ENCODE measurements around the gene AEBP1.

AEBP1 gene

GRCh38 chr7:44067064-44067951, 36.8 kb upstream of the AEBP1 start:
- Histone ChIP-seq H3K36me3 (ENCODE audit: control insufficient read depth, insufficient read depth, low read length) (peaks cover 6% of the 10 kb centered on the region), H3K27me3 (replicated peaks; ENCODE audit: control insufficient read depth, insufficient read depth, low read length, poor library complexity, severe bottlenecking) (no peaks in the 10 kb centered on the region), H3K27ac (ENCODE audit: insufficient read depth, low read length, poor library complexity, severe bottlenecking) (no peak overlapping the region), H3K4me3 (ENCODE audit: insufficient read depth, low read depth, low read length, poor library complexity, severe bottlenecking) (no peak overlapping the region), H3K4me1 (ENCODE audit: control insufficient read depth, insufficient read depth, low read length, poor library complexity, severe bottlenecking) (peaks cover 13% of the 10 kb centered on the region), H3K9me3 (ENCODE audit: control insufficient read depth, low read length) (no peaks in the 10 kb centered on the region)
- no peak for DNase-seq

- H3K4me3 ChIP-seq (ENCODE audit: insufficient read depth, low read depth, low read length, poor library complexity, severe bottlenecking), result no peak overlapping the region
- peaks cover 6% of the 10 kb centered on the region for H3K36me3 ChIP-seq (ENCODE audit: control insufficient read depth, insufficient read depth, low read length)
- DNase-seq, result no peak
- H3K9me3 ChIP-seq (ENCODE audit: control insufficient read depth, low read length), result no peaks in the 10 kb centered on the region
- peaks cover 13% of the 10 kb centered on the region for H3K4me1 ChIP-seq (ENCODE audit: control insufficient read depth, insufficient read depth, low read length, poor library complexity, severe bottlenecking)
- no peaks in the 10 kb centered on the region for H3K27me3 ChIP-seq (replicated peaks; ENCODE audit: control insufficient read depth, insufficient read depth, low read length, poor library complexity, severe bottlenecking)
- no peak overlapping the region for H3K27ac ChIP-seq (ENCODE audit: insufficient read depth, low read length, poor library complexity, severe bottlenecking)
Observed at GRCh38 chr7:44068054-44068453, 36.1 kb upstream of the AEBP1 start.

GRCh38 chr7:44071726-44072363, 32.3 kb upstream of the AEBP1 start:
- DNase-seq, result no peak
- Histone ChIP-seq H3K4me3 (ENCODE audit: insufficient read depth, low read depth, low read length, poor library complexity, severe bottlenecking) (no peak overlapping the region), H3K9me3 (ENCODE audit: control insufficient read depth, low read length) (no peaks in the 10 kb centered on the region), H3K27ac (ENCODE audit: insufficient read depth, low read length, poor library complexity, severe bottlenecking) (no peak overlapping the region), H3K4me1 (ENCODE audit: control insufficient read depth, insufficient read depth, low read length, poor library complexity, severe bottlenecking) (no peaks in the 10 kb centered on the region), H3K36me3 (ENCODE audit: control insufficient read depth, insufficient read depth, low read length) (peaks cover 42% of the 10 kb centered on the region), H3K27me3 (replicated peaks; ENCODE audit: control insufficient read depth, insufficient read depth, low read length, poor library complexity, severe bottlenecking) (no peaks in the 10 kb centered on the region)

GRCh38 chr7:44072364-44073231, 31.5 kb upstream of the AEBP1 start:
- H3K36me3 ChIP-seq (ENCODE audit: control insufficient read depth, insufficient read depth, low read length), result peaks cover 49% of the 10 kb centered on the region
- no peak overlapping the region for H3K27ac ChIP-seq (ENCODE audit: insufficient read depth, low read length, poor library complexity, severe bottlenecking)
- no peaks in the 10 kb centered on the region for H3K27me3 ChIP-seq (replicated peaks; ENCODE audit: control insufficient read depth, insufficient read depth, low read length, poor library complexity, severe bottlenecking)
- H3K4me3 ChIP-seq (ENCODE audit: insufficient read depth, low read depth, low read length, poor library complexity, severe bottlenecking), result no peak overlapping the region
- H3K9me3 ChIP-seq (ENCODE audit: control insufficient read depth, low read length), result no peaks in the 10 kb centered on the region
- peak in 1 of 3 donors; percentile 6 for DNase-seq
- no peaks in the 10 kb centered on the region for H3K4me1 ChIP-seq (ENCODE audit: control insufficient read depth, insufficient read depth, low read length, poor library complexity, severe bottlenecking)

- H3K27me3 ChIP-seq (replicated peaks; ENCODE audit: control insufficient read depth, insufficient read depth, low read length, poor library complexity, severe bottlenecking), result no peaks in the 10 kb centered on the region
- H3K36me3 ChIP-seq (ENCODE audit: control insufficient read depth, insufficient read depth, low read length), result peaks cover 61% of the 10 kb centered on the region
- no peaks in the 10 kb centered on the region for H3K9me3 ChIP-seq (ENCODE audit: control insufficient read depth, low read length)
- DNase-seq, result no peak
- H3K4me3 ChIP-seq (ENCODE audit: insufficient read depth, low read depth, low read length, poor library complexity, severe bottlenecking), result no peak overlapping the region
- H3K27ac ChIP-seq (ENCODE audit: insufficient read depth, low read length, poor library complexity, severe bottlenecking), result peak overlapping the region; percentile 0
- no peaks in the 10 kb centered on the region for H3K4me1 ChIP-seq (ENCODE audit: control insufficient read depth, insufficient read depth, low read length, poor library complexity, severe bottlenecking)
Observed at GRCh38 chr7:44073664-44074348, 30.3 kb upstream of the AEBP1 start.

GRCh38 chr7:44074349-44074695, 29.8 kb upstream of the AEBP1 start:
- Histone ChIP-seq H3K4me1 (ENCODE audit: control insufficient read depth, insufficient read depth, low read length, poor library complexity, severe bottlenecking) (no peaks in the 10 kb centered on the region), H3K9me3 (ENCODE audit: control insufficient read depth, low read length) (no peaks in the 10 kb centered on the region), H3K27ac (ENCODE audit: insufficient read depth, low read length, poor library complexity, severe bottlenecking) (no peak overlapping the region), H3K36me3 (ENCODE audit: control insufficient read depth, insufficient read depth, low read length) (peaks cover 67% of the 10 kb centered on the region), H3K4me3 (ENCODE audit: insufficient read depth, low read depth, low read length, poor library complexity, severe bottlenecking) (no peak overlapping the region), H3K27me3 (replicated peaks; ENCODE audit: control insufficient read depth, insufficient read depth, low read length, poor library complexity, severe bottlenecking) (no peaks in the 10 kb centered on the region)
- DNase-seq, result no peak

- no peak overlapping the region for H3K4me3 ChIP-seq (ENCODE audit: insufficient read depth, low read depth, low read length, poor library complexity, severe bottlenecking)
- no peak overlapping the region for H3K27ac ChIP-seq (ENCODE audit: insufficient read depth, low read length, poor library complexity, severe bottlenecking)
- H3K9me3 ChIP-seq (ENCODE audit: control insufficient read depth, low read length), result no peaks in the 10 kb centered on the region
- H3K4me1 ChIP-seq (ENCODE audit: control insufficient read depth, insufficient read depth, low read length, poor library complexity, severe bottlenecking), result no peaks in the 10 kb centered on the region
- H3K36me3 ChIP-seq (ENCODE audit: control insufficient read depth, insufficient read depth, low read length), result peaks cover 78% of the 10 kb centered on the region
- no peaks in the 10 kb centered on the region for H3K27me3 ChIP-seq (replicated peaks; ENCODE audit: control insufficient read depth, insufficient read depth, low read length, poor library complexity, severe bottlenecking)
- no peak for DNase-seq
Observed at GRCh38 chr7:44075296-44076075, 28.7 kb upstream of the AEBP1 start.

GRCh38 chr7:44076101-44076895, 27.8 kb upstream of the AEBP1 start:
- Histone ChIP-seq H3K4me3 (ENCODE audit: insufficient read depth, low read depth, low read length, poor library complexity, severe bottlenecking) (no peak overlapping the region), H3K9me3 (ENCODE audit: control insufficient read depth, low read length) (no peaks in the 10 kb centered on the region), H3K4me1 (ENCODE audit: control insufficient read depth, insufficient read depth, low read length, poor library complexity, severe bottlenecking) (peaks cover 7% of the 10 kb centered on the region), H3K27me3 (replicated peaks; ENCODE audit: control insufficient read depth, insufficient read depth, low read length, poor library complexity, severe bottlenecking) (no peaks in the 10 kb centered on the region), H3K36me3 (ENCODE audit: control insufficient read depth, insufficient read depth, low read length) (peaks cover 79% of the 10 kb centered on the region), H3K27ac (ENCODE audit: insufficient read depth, low read length, poor library complexity, severe bottlenecking) (no peak overlapping the region)
- DNase-seq, result no peak
